GM10266 (cell line): ENCODE results near the gene UGCG.
"Not testable (repeated sequence)": the region's sequence is repeated elsewhere in the genome, so short reads cannot be mapped to it uniquely, and the experiment has no call there.

Experiments
- DNase-seq: peaks from one replicate; pipeline ENCODE4 v3.0.0; 2012; ENCODE audit errors: extremely low spot score
- CTCF ChIP-seq: IDR thresholded peaks from 2 replicates; pipeline ENCODE4 v1.5.1; 2012; ENCODE audit warnings: mild to moderate bottlenecking, low read depth; ENCODE audit not compliant: control insufficient read depth, insufficient read depth; ENCODE audit errors: missing control alignments

UGCG gene

GRCh38 chr9:111873901-111874300 lies 22.7 kb upstream of the UGCG start:
- no peak for DNase-seq
- no peak for TF ChIP-seq CTCF

- DNase-seq: no peak
- no peak for TF ChIP-seq CTCF
Observed at GRCh38 chr9:111874500-111874899, 22.1 kb upstream of the UGCG start.

GRCh38 chr9:111875291-111875690 lies 21.3 kb upstream of the UGCG start:
- DNase-seq: not testable (repeated sequence)

GRCh38 chr9:111875691-111876090 lies 20.9 kb upstream of the UGCG start:
- not testable (repeated sequence) for DNase-seq

- DNase-seq: no peak
- no peak for TF ChIP-seq CTCF
Observed at GRCh38 chr9:111876179-111876578, 20.4 kb upstream of the UGCG start.

- no peak for TF ChIP-seq CTCF
Observed at GRCh38 chr9:111877420-111877819, 19.2 kb upstream of the UGCG start.

GRCh38 chr9:111878946-111879345 lies 17.7 kb upstream of the UGCG start:
- TF ChIP-seq CTCF: no peak
- DNase-seq: no peak

More at GRCh38 chr9:111877420-111877819, 19.2 kb upstream of the UGCG start:
- no peak for DNase-seq

GRCh38 chr9:111886983-111887718 lies 9.5 kb upstream of the UGCG start:
- TF ChIP-seq CTCF: no peak
- DNase-seq: no peak

- no peak for TF ChIP-seq CTCF
- DNase-seq: no peak
Observed at GRCh38 chr9:111890334-111890733, 6.3 kb upstream of the UGCG start.

- DNase-seq: not testable (repeated sequence)
Observed at GRCh38 chr9:111890867-111891266, 5.7 kb upstream of the UGCG start.
